Activated CD4-positive, alpha-beta T cell treated with anti-CD3 and anti-CD28 coated beads, Interleukin-2, amount 10 ng/mL, durations not matched to agents 24 days and 14 days (primary cell): ENCODE results near the gene RPL18. TPM values are rescaled to one million over a fixed set of nuclear protein-coding genes. Genes with fewer than 3 reads are reported as not detected.
A peak's percentile ranks its signal among the peaks of the same experiment; 100 is the strongest.
"Not testable (repeated sequence)": the region's sequence is repeated elsewhere in the genome, so short reads cannot be mapped to it uniquely, and the experiment has no call there.

Experiments
- DNase-seq: peaks from one replicate; pipeline ENCODE4 v3.0.0; 2022
- H3K27ac Mint-ChIP-seq: one replicate; pipeline ENCODE4 v1.8.0; 2022; ENCODE audit warnings: mild to moderate bottlenecking, mixed read lengths
- H3K27me3 Mint-ChIP-seq: one replicate; pipeline ENCODE4 v1.8.0; 2022; ENCODE audit warnings: mixed read lengths
- H3K36me3 Mint-ChIP-seq: one replicate; pipeline ENCODE4 v1.8.0; 2022; ENCODE audit warnings: low read depth, mild to moderate bottlenecking, mixed read lengths
- H3K4me1 Mint-ChIP-seq: one replicate; pipeline ENCODE4 v1.8.0; 2021; ENCODE audit warnings: mixed read lengths
- H3K4me3 Mint-ChIP-seq: one replicate; pipeline ENCODE4 v1.8.0; 2022; ENCODE audit warnings: mild to moderate bottlenecking, moderate library complexity, mixed read lengths
- H3K9me3 Mint-ChIP-seq: one replicate; pipeline ENCODE4 v1.8.0; 2021; ENCODE audit warnings: mixed read lengths
- intact Hi-C: fragments of 100-400 bp; cut with micrococcal nuclease; formaldehyde crosslinking; loops from one replicate; pipeline ENCODE4 v1.15.1; 2023
- total RNA-seq: library from RNA; stranded (reverse); gene quantifications from 2 replicates; pipeline ENCODE4 v1.2.3, GENCODE V29; 2022

RPL18 gene
- total RNA-seq, 1 donor from 2014 or later = 1,938 TPM

- intact Hi-C loops = loop anchor here (1.0 to 10.0 kb wide), 2 partner anchors 83 to 274 kb away; no protein-coding TSS in a partner anchor
- peak overlapping the region; percentile 86 for H3K27ac Mint-ChIP-seq
- no peaks in the 10 kb centered on the region for H3K9me3 Mint-ChIP-seq
- peaks cover 6% of the 10 kb centered on the region for H3K36me3 Mint-ChIP-seq
- H3K4me1 Mint-ChIP-seq = peaks cover 26% of the 10 kb centered on the region
- H3K27me3 Mint-ChIP-seq = no peaks in the 10 kb centered on the region
- peak overlapping the region; percentile 65 for H3K4me3 Mint-ChIP-seq
- peak; percentile 96 for DNase-seq
Observed at GRCh38 chr19:48588670-48589401, 30.1 kb downstream of the RPL18 start.

GRCh38 chr19:48587387-48587786 is 31.6 kb downstream of the RPL18 start:
- intact Hi-C loops = loop anchor here (10.0 kb wide), 1 partner anchor 273 kb away; no protein-coding TSS in a partner anchor
- peaks cover 22% of the 10 kb centered on the region for H3K4me1 Mint-ChIP-seq
- no peak for DNase-seq
- H3K27me3 Mint-ChIP-seq = no peaks in the 10 kb centered on the region
- H3K4me3 Mint-ChIP-seq = no peak overlapping the region
- H3K36me3 Mint-ChIP-seq = peaks cover 3% of the 10 kb centered on the region
- no peaks in the 10 kb centered on the region for H3K9me3 Mint-ChIP-seq
- H3K27ac Mint-ChIP-seq = no peak overlapping the region

GRCh38 chr19:48582168-48582567 is 36.8 kb downstream of the RPL18 start:
- no peaks in the 10 kb centered on the region for H3K9me3 Mint-ChIP-seq
- DNase-seq = no peak
- intact Hi-C loops = loop anchor here (10.0 kb wide), 1 partner anchor 267 kb away; no protein-coding TSS in a partner anchor
- H3K27me3 Mint-ChIP-seq = no peaks in the 10 kb centered on the region
- H3K4me3 Mint-ChIP-seq = no peak overlapping the region
- H3K27ac Mint-ChIP-seq = no peak overlapping the region
- H3K36me3 Mint-ChIP-seq = no peaks in the 10 kb centered on the region
- peaks cover 6% of the 10 kb centered on the region for H3K4me1 Mint-ChIP-seq

- intact Hi-C loops = no loop called here
Observed at GRCh38 chr19:48578891-48579290, 40.1 kb downstream of the RPL18 start.

GRCh38 chr19:48577908-48578307 is 41.1 kb downstream of the RPL18 start:
- H3K4me3 Mint-ChIP-seq, intact Hi-C loops, H3K27ac Mint-ChIP-seq, DNase-seq, H3K27me3 Mint-ChIP-seq, H3K4me1 Mint-ChIP-seq, H3K9me3 Mint-ChIP-seq, H3K36me3 Mint-ChIP-seq: not testable (repeated sequence)

More at GRCh38 chr19:48578891-48579290, 40.1 kb downstream of the RPL18 start:
- DNase-seq = no peak
- H3K9me3 Mint-ChIP-seq = no peaks in the 10 kb centered on the region
- no peaks in the 10 kb centered on the region for H3K36me3 Mint-ChIP-seq
- H3K27me3 Mint-ChIP-seq = no peaks in the 10 kb centered on the region
- H3K4me1 Mint-ChIP-seq = no peaks in the 10 kb centered on the region
- no peak overlapping the region for H3K4me3 Mint-ChIP-seq
- no peak overlapping the region for H3K27ac Mint-ChIP-seq

- Mint-ChIP-seq H3K4me3 (no peak overlapping the region), H3K9me3 (no peaks in the 10 kb centered on the region), H3K4me1 (no peaks in the 10 kb centered on the region), H3K27me3 (no peaks in the 10 kb centered on the region), H3K36me3 (no peaks in the 10 kb centered on the region), H3K27ac (no peak overlapping the region)
- intact Hi-C loops = no loop called here
- DNase-seq = no peak
Observed at GRCh38 chr19:48575931-48576622, 42.9 kb downstream of the RPL18 start.

- no peak for DNase-seq
- Mint-ChIP-seq H3K4me1 (no peaks in the 10 kb centered on the region), H3K4me3 (no peak overlapping the region), H3K27me3 (no peaks in the 10 kb centered on the region), H3K27ac (no peak overlapping the region), H3K36me3 (no peaks in the 10 kb centered on the region), H3K9me3 (no peaks in the 10 kb centered on the region)
- intact Hi-C loops = no loop called here
Observed at GRCh38 chr19:48573163-48573505, 45.8 kb downstream of the RPL18 start.

GRCh38 chr19:48571378-48572162 is 47.4 kb downstream of the RPL18 start:
- Mint-ChIP-seq H3K27ac (no peak overlapping the region), H3K4me1 (no peaks in the 10 kb centered on the region), H3K4me3 (no peak overlapping the region), H3K9me3 (no peaks in the 10 kb centered on the region), H3K36me3 (no peaks in the 10 kb centered on the region), H3K27me3 (no peaks in the 10 kb centered on the region)
- no peak for DNase-seq
- intact Hi-C loops = no loop called here

- intact Hi-C loops = no loop called here
- DNase-seq = no peak
- Mint-ChIP-seq H3K36me3 (no peaks in the 10 kb centered on the region), H3K27me3 (no peaks in the 10 kb centered on the region), H3K4me3 (no peak overlapping the region), H3K27ac (no peak overlapping the region), H3K9me3 (no peaks in the 10 kb centered on the region), H3K4me1 (no peaks in the 10 kb centered on the region)
Observed at GRCh38 chr19:48569814-48570213, 49.2 kb downstream of the RPL18 start.

GRCh38 chr19:48568345-48568886 is 50.6 kb downstream of the RPL18 start:
- Mint-ChIP-seq H3K4me1 (no peaks in the 10 kb centered on the region), H3K4me3 (no peak overlapping the region), H3K27me3 (no peaks in the 10 kb centered on the region), H3K27ac (no peak overlapping the region), H3K36me3 (no peaks in the 10 kb centered on the region), H3K9me3 (no peaks in the 10 kb centered on the region)
- intact Hi-C loops = no loop called here
- no peak for DNase-seq

Other genes with a start within 250 kb of the RPL18 start
- gene KDELR1, start 227.6 kb downstream of the RPL18 start, total RNA-seq = 75.5 and 77.7 TPM in 2 replicates
- 0.16 and 0.26 TPM in 2 replicates for gene GRIN2D, start 225.5 kb downstream of the RPL18 start, total RNA-seq
- gene GRWD1, start 173.2 kb downstream of the RPL18 start, total RNA-seq = 89.1 and 90.6 TPM in 2 replicates
- gene KCNJ14, start 163.6 kb downstream of the RPL18 start, total RNA-seq = 2.4 TPM in 2 replicates
- 30.6 and 31.6 TPM in 2 replicates for gene CYTH2, start 149.8 kb downstream of the RPL18 start, total RNA-seq
- gene LMTK3, start 107.3 kb downstream of the RPL18 start, total RNA-seq = 3.0 and 3.6 TPM in 2 replicates
- gene SULT2B1, start 67.0 kb downstream of the RPL18 start, total RNA-seq = not detected in 2 replicates
- not detected in 2 replicates for gene SPACA4, start 12.4 kb downstream of the RPL18 start, total RNA-seq
- 5.1 and 6.4 TPM in 2 replicates for gene FAM83E, start 4.1 kb downstream of the RPL18 start, total RNA-seq
- 36.4 and 39.0 TPM in 2 replicates for gene SPHK2, start 328 bp upstream of the RPL18 start, total RNA-seq
- gene DBP, start 18.2 kb upstream of the RPL18 start, total RNA-seq = 10.7 and 11.2 TPM in 2 replicates
- gene CA11, start 27.0 kb upstream of the RPL18 start, total RNA-seq = 10.9 and 12.5 TPM in 2 replicates
- 0.30 and 0.78 TPM in 2 replicates for gene NTN5, start 53.8 kb upstream of the RPL18 start, total RNA-seq
- gene FUT2, start 76.8 kb upstream of the RPL18 start, total RNA-seq = not detected in 2 replicates
- 1.2 and 1.4 TPM in 2 replicates for gene MAMSTR, start 100.5 kb upstream of the RPL18 start, total RNA-seq
- gene RASIP1, start 121.4 kb upstream of the RPL18 start, total RNA-seq = 0.71 and 0.82 TPM in 2 replicates
- 0.21 TPM in 1 of 2 replicates, not detected in the other for gene IZUMO1, start 127.7 kb upstream of the RPL18 start, total RNA-seq
- 0.23 and 0.26 TPM in 2 replicates for gene FUT1, start 133.5 kb upstream of the RPL18 start, total RNA-seq
- gene FGF21, start 136.3 kb upstream of the RPL18 start, total RNA-seq = not detected in 2 replicates
- 90.3 and 95.7 TPM in 2 replicates for gene BCAT2, start 191.9 kb upstream of the RPL18 start, total RNA-seq
- gene HSD17B14, start 217.3 kb upstream of the RPL18 start, total RNA-seq = 0.44 and 0.47 TPM in 2 replicates
- 1.8 and 1.9 TPM in 2 replicates for gene PLEKHA4, start 249.4 kb upstream of the RPL18 start, total RNA-seq